ENCODE data around the gene PRKAG1. TPM values are rescaled to one million over a fixed set of nuclear protein-coding genes. Genes with fewer than 3 reads are reported as not detected.

The PRKAG1 gene
- total RNA-seq, 1 experiment from 2014 or later = 66.5 TPM

GRCh38 chr12:49059045-49059298 is 40.4 kb upstream of the PRKAG1 start:
- no peaks in the 10 kb centered on the region for H3K27me3 ChIP-seq (ENCODE audit: low read length)
- BruUV-seq (replicated peaks) = TSS peak; percentile 25
- no peak for TF ChIP-seq CTCF (conservative IDR thresholded peaks at IDR 0.05; ENCODE audit: low read depth, low read length)
- no peak for TF ChIP-seq EZH2 (IDR thresholded peaks at IDR 0.05; ENCODE audit: low read length, unreplicated experiment)
- TF ChIP-seq EZH2phosphoT487 (IDR thresholded peaks at IDR 0.05; ENCODE audit: borderline replicate concordance, low read length) = no peak
- H2AFZ ChIP-seq (ENCODE audit: low read length) = no peak overlapping the region
- ChIA-PET CTCF (no interaction called here), POLR2A (ENCODE audit: unreplicated experiment) (no interaction called here)
- no peaks in the 10 kb centered on the region for H3F3A ChIP-seq (ENCODE audit: low read length, unreplicated experiment)
- DNase-seq (no peak), ATAC-seq (no peak)
- H3K27ac ChIP-seq (ENCODE audit: low read length) = no peak overlapping the region
- peak overlapping the region; percentile 93 for H3K4me2 ChIP-seq (ENCODE audit: low read length)
- H3K9me3 ChIP-seq (ENCODE audit: low read length) = no peaks in the 10 kb centered on the region
- H3K4me1 ChIP-seq (ENCODE audit: insufficient read depth, low read length) = peaks cover 23% of the 10 kb centered on the region
- H3K9ac ChIP-seq (ENCODE audit: low read length) = peak overlapping the region; percentile 99
- H4K20me1 ChIP-seq (ENCODE audit: low read length) = peaks cover 57% of the 10 kb centered on the region
- intact Hi-C loops (cut with micrococcal nuclease) = no loop called here
- peak overlapping the region; percentile 87 for H3K4me3 ChIP-seq (ENCODE audit: low read length)
- H3K36me3 ChIP-seq (ENCODE audit: low read depth, low read length) = peaks cover 12% of the 10 kb centered on the region
- H3K9me2 ChIP-seq (replicated peaks; ENCODE audit: low read length) = no peaks in the 10 kb centered on the region
- peaks cover 81% of the 10 kb centered on the region for H3K79me2 ChIP-seq (ENCODE audit: low read length)

- Histone ChIP-seq H4K20me1 (ENCODE audit: low read length) (peaks cover 61% of the 10 kb centered on the region), H2AFZ (ENCODE audit: low read length) (no peak overlapping the region), H3K27ac (ENCODE audit: low read length) (no peak overlapping the region), H3K4me1 (ENCODE audit: insufficient read depth, low read length) (peaks cover 23% of the 10 kb centered on the region), H3K79me2 (ENCODE audit: low read length) (peaks cover 85% of the 10 kb centered on the region), H3K4me2 (ENCODE audit: low read length) (peak overlapping the region; percentile 93), H3K9ac (ENCODE audit: low read length) (peak overlapping the region; percentile 99), H3K4me3 (ENCODE audit: low read length) (peak overlapping the region; percentile 87), H3K27me3 (ENCODE audit: low read length) (no peaks in the 10 kb centered on the region), H3K36me3 (ENCODE audit: low read depth, low read length) (peaks cover 16% of the 10 kb centered on the region), H3K9me3 (ENCODE audit: low read length) (no peaks in the 10 kb centered on the region), H3F3A (ENCODE audit: low read length, unreplicated experiment) (no peaks in the 10 kb centered on the region), H3K9me2 (replicated peaks; ENCODE audit: low read length) (no peaks in the 10 kb centered on the region)
- POLR2A ChIA-PET (ENCODE audit: unreplicated experiment) = no interaction called here
- BruUV-seq (replicated peaks) = no TSS peak
- DNase-seq (no peak), ATAC-seq (no peak)
- TF ChIP-seq EZH2 (IDR thresholded peaks at IDR 0.05; ENCODE audit: low read length, unreplicated experiment) = no peak
- TF ChIP-seq EZH2phosphoT487 (IDR thresholded peaks at IDR 0.05; ENCODE audit: borderline replicate concordance, low read length) = no peak
- no peak for TF ChIP-seq CTCF (conservative IDR thresholded peaks at IDR 0.05; ENCODE audit: low read depth, low read length)
- intact Hi-C loops (cut with micrococcal nuclease) = no loop called here
- CTCF ChIA-PET = interaction anchor here (0.7 kb wide), 1 partner anchor 167 kb away, joined by 3 read pairs; no protein-coding TSS in a partner anchor
These were observed 39.9 kb upstream of the PRKAG1 start for GRCh38 chr12:49058366-49059044.

GRCh38 chr12:49057888-49058287 is 39.3 kb upstream of the PRKAG1 start:
- Histone ChIP-seq H3K27me3 (ENCODE audit: low read length) (no peaks in the 10 kb centered on the region), H3K9ac (ENCODE audit: low read length) (peak overlapping the region; percentile 99), H3F3A (ENCODE audit: low read length, unreplicated experiment) (no peaks in the 10 kb centered on the region), H3K4me3 (ENCODE audit: low read length) (peak overlapping the region; percentile 87), H3K4me1 (ENCODE audit: insufficient read depth, low read length) (peaks cover 23% of the 10 kb centered on the region), H3K4me2 (ENCODE audit: low read length) (peak overlapping the region; percentile 93), H3K27ac (ENCODE audit: low read length) (no peak overlapping the region), H3K36me3 (ENCODE audit: low read depth, low read length) (peaks cover 22% of the 10 kb centered on the region), H4K20me1 (ENCODE audit: low read length) (peaks cover 62% of the 10 kb centered on the region), H3K9me3 (ENCODE audit: low read length) (no peaks in the 10 kb centered on the region), H3K9me2 (replicated peaks; ENCODE audit: low read length) (no peaks in the 10 kb centered on the region), H3K79me2 (ENCODE audit: low read length) (peaks cover 90% of the 10 kb centered on the region), H2AFZ (ENCODE audit: low read length) (no peak overlapping the region)
- DNase-seq (no peak), ATAC-seq (no peak)
- BruUV-seq (replicated peaks) = no TSS peak
- intact Hi-C loops (cut with micrococcal nuclease) = no loop called here
- TF ChIP-seq EZH2 (IDR thresholded peaks at IDR 0.05; ENCODE audit: low read length, unreplicated experiment) = no peak
- TF ChIP-seq EZH2phosphoT487 (IDR thresholded peaks at IDR 0.05; ENCODE audit: borderline replicate concordance, low read length) = no peak
- TF ChIP-seq CTCF (conservative IDR thresholded peaks at IDR 0.05; ENCODE audit: low read depth, low read length) = no peak
- ChIA-PET POLR2A (ENCODE audit: unreplicated experiment) (no interaction called here), CTCF (interaction anchor here (0.7 kb wide), 1 partner anchor 168 kb away, joined by 3 read pairs; no protein-coding TSS in a partner anchor)
